AG04450 (cell line): ENCODE measurements around the gene UQCRQ. TPM values are rescaled to one million over a fixed set of nuclear protein-coding genes. Genes with fewer than 3 reads are reported as not detected.

Experiments used
- CTCF ChIA-PET: fragments of 300-600, 350-600 bp; formaldehyde crosslinking; extraction: SDS; loops from one replicate; lab custom pipeline; 2022; ENCODE audit warnings: antibody characterized with exemption, inconsistent platforms; lab: Charles Lee
- POLR2A ChIA-PET: fragments of 350-600 bp; formaldehyde crosslinking; extraction: SDS; loops from one replicate; lab custom pipeline; 2021; ENCODE audit warnings: antibody characterized with exemption, inconsistent platforms; lab: Yijun Ruan, JAX
- DNase-seq: peaks from one replicate; pipeline ENCODE4 v3.0.0-alpha.2; 2011; ENCODE audit warnings: low read depth, low spot score
- H3K27ac ChIP-seq: one replicate; pipeline ENCODE4 v1.5.1; 2012; ENCODE audit warnings: low read depth, low read length, control low read depth
- H3K27me3 ChIP-seq: one replicate; pipeline ENCODE4 v1.6.0; 2012; ENCODE audit warnings: low read length; ENCODE audit not compliant: control insufficient read depth, insufficient read depth
- H3K4me3 ChIP-seq: 2 replicates; pipeline ENCODE4 v1.5.1; 2011; ENCODE audit warnings: mild to moderate bottlenecking, low read depth, low read length, control low read depth
- H3K9me3 ChIP-seq: 2 replicates; pipeline ENCODE4 v1.5.1; 2012; ENCODE audit warnings: low read length; ENCODE audit not compliant: control insufficient read depth, insufficient read depth
- polyA plus RNA-seq: library from polyadenylated mRNA; depleted of rRNA; stranded (reverse); fragments of >200 nt; gene quantifications from 2 replicates; pipeline ENCODE4 v1.2.3, GENCODE V29; 2011; rRNA removed
- small RNA-seq: library from RNA; depleted of rRNA; stranded (forward); fragments of <200 nt; gene quantifications from one replicate; pipeline ENCODE3, GENCODE V24; 2012; ENCODE audit warnings: low read depth; ENCODE audit not compliant: insufficient read length
- TF ChIP-seq, protein P1 (sequence below): IDR thresholded peaks from 2 replicates; pipeline ENCODE4 v1.5.1; 2011; ENCODE audit warnings: low read depth, low read length, control low read depth, inconsistent platforms

Gene UQCRQ
- polyA plus RNA-seq, 1 experiment, result 318 TPM

DNA sequence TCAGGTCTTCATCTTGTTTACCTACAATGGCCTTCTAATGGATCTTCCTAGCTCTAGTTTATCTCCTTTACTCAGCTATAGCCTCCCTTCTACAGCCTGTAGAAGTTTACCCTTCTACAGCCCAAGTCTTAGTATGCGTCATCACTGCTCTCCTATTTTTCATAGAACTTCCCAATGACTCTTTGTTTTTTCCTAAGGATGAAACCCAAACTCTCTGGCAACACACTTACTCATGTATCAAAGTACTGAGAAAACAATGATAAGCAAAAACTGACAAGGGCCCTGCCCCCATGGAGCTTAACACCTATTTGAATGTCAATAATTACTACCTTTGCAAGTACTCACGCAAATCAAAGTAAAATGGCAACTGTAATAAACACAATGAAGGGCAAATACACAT lies 40.7 kb downstream of the UQCRQ start:
- Histone ChIP-seq H3K9me3 (no peaks in the 10 kb centered on the region), H3K27ac (no peak overlapping the region), H3K27me3 (no peaks in the 10 kb centered on the region), H3K4me3 (no peak overlapping the region)
- ChIA-PET POLR2A (no interaction called here), CTCF (interaction anchor here (0.6 kb wide), 1 partner anchor 20 kb away, joined by 3 read pairs; no protein-coding TSS in a partner anchor)
- TF ChIP-seq, protein P1, sequence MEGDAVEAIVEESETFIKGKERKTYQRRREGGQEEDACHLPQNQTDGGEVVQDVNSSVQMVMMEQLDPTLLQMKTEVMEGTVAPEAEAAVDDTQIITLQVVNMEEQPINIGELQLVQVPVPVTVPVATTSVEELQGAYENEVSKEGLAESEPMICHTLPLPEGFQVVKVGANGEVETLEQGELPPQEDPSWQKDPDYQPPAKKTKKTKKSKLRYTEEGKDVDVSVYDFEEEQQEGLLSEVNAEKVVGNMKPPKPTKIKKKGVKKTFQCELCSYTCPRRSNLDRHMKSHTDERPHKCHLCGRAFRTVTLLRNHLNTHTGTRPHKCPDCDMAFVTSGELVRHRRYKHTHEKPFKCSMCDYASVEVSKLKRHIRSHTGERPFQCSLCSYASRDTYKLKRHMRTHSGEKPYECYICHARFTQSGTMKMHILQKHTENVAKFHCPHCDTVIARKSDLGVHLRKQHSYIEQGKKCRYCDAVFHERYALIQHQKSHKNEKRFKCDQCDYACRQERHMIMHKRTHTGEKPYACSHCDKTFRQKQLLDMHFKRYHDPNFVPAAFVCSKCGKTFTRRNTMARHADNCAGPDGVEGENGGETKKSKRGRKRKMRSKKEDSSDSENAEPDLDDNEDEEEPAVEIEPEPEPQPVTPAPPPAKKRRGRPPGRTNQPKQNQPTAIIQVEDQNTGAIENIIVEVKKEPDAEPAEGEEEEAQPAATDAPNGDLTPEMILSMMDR, result no peak
- DNase-seq, result no peak

DNA sequence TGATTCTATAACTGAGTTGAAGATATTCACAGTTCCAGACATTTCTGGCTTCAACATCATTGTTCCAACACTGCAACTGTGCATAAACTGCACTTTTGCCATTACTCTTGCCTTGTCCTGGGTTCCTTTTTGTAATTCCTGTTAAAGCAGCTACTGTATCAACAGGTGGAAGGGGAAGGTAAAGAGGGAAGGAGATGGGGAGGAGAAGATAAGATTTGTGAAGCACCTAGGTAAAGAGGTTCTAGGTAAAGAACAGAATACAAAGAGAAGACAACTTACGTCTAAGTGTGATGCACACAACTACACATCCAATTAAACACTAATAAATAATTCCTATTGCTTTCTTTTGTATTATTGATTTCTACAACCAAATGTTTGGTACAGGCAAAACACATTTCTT lies 43.3 kb downstream of the UQCRQ start:
- DNase-seq, result no peak
- TF ChIP-seq, protein P1, result no peak
- no peak overlapping the region for H3K4me3 ChIP-seq
- H3K9me3 ChIP-seq, result no peaks in the 10 kb centered on the region
- H3K27me3 ChIP-seq, result no peaks in the 10 kb centered on the region
- H3K27ac ChIP-seq, result no peak overlapping the region
- CTCF ChIA-PET, result no interaction called here
- POLR2A ChIA-PET, result no interaction called here

DNA sequence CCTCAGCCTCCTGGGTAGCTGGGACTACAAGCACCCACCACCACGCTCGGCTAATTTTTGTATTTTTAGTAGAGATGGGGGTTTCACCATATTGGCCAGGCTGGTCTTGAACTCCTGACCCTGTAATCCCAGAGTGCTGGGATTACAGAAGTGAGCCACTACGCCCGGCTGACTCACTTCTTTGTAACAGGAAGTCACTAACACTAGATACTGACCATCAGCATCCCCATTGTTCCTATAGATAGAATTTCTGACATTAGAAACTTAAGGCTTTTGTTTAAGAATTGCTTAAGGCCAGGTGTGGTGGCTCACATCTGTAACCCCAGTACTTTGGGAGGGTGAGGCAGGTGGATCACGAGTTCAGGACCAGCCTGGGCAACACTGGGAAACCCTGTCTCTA lies 49.2 kb downstream of the UQCRQ start:
- H3K27ac ChIP-seq, result no peak overlapping the region
- POLR2A ChIA-PET, result interaction anchor here (0.6 to 0.7 kb wide), 2 partner anchors 9 to 49 kb away, joined by 4 to 8 read pairs; partner anchors contain the start of genes GDF9 and UQCRQ
- TF ChIP-seq, protein P1, result no peak
- CTCF ChIA-PET, result no interaction called here
- no peaks in the 10 kb centered on the region for H3K27me3 ChIP-seq
- no peak for DNase-seq
- no peaks in the 10 kb centered on the region for H3K9me3 ChIP-seq
- H3K4me3 ChIP-seq, result no peak overlapping the region

DNA sequence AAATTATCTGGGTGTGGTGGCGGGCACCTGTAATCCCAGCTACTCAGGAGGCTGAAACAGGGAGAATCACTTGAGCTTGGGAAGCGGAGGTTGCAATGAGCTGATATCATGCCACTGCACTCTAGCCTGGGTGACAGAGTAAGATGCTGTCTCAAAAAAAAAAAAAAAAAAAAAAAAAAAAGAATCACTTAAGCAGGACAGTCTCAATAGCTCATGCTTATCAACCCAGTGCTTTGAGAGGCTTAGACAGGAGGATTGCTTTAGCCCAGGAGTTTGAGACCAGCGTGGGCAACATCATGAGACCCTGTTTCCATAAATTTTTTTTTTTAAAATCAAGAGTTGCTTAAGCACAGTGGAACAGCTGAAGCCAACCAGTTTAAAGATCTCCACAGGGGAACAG lies 49.6 kb downstream of the UQCRQ start:
- Histone ChIP-seq H3K9me3 (no peaks in the 10 kb centered on the region), H3K4me3 (no peak overlapping the region), H3K27ac (no peak overlapping the region), H3K27me3 (no peaks in the 10 kb centered on the region)
- DNase-seq, result no peak
- POLR2A ChIA-PET, result interaction anchor here (0.6 to 0.7 kb wide), 2 partner anchors 9 to 50 kb away, joined by 4 to 8 read pairs; partner anchors contain the start of genes GDF9 and UQCRQ
- TF ChIP-seq, protein P1, result no peak
- CTCF ChIA-PET, result no interaction called here

Small RNA genes lying within 50 kb of the gene (small RNA-seq; reads per million reads assigned to genes)
- not detected for gene RNA5SP192

Other genes starting within 250 kb of the UQCRQ start
- not detected in 2 replicates for gene IL13, start 208.5 kb upstream of the UQCRQ start, polyA plus RNA-seq
- not detected in 2 replicates for gene IL4, start 192.7 kb upstream of the UQCRQ start, polyA plus RNA-seq
- 6.7 and 8.9 TPM in 2 replicates for gene KIF3A, start 129.1 kb upstream of the UQCRQ start, polyA plus RNA-seq
- gene CCNI2, start 119.2 kb upstream of the UQCRQ start, polyA plus RNA-seq, result not detected in 2 replicates
- 62.4 and 70.0 TPM in 2 replicates for gene SEPTIN8, start 89.4 kb upstream of the UQCRQ start, polyA plus RNA-seq
- 0.05 TPM in 1 of 2 replicates, not detected in the other for gene SOWAHA, start 53.3 kb upstream of the UQCRQ start, polyA plus RNA-seq
- 4.5 and 6.0 TPM in 2 replicates for gene SHROOM1, start 36.0 kb upstream of the UQCRQ start, polyA plus RNA-seq
- gene GDF9, start 173 bp upstream of the UQCRQ start, polyA plus RNA-seq, result 0.14 and 0.15 TPM in 2 replicates
- 0.61 and 0.91 TPM in 2 replicates for gene LEAP2, start 7.0 kb downstream of the UQCRQ start, polyA plus RNA-seq
- gene AFF4, start 97.0 kb downstream of the UQCRQ start, polyA plus RNA-seq, result 57.6 and 62.3 TPM in 2 replicates
- gene ZCCHC10, start 159.9 kb downstream of the UQCRQ start, polyA plus RNA-seq, result 27.7 and 28.8 TPM in 2 replicates
- gene HSPA4, start 185.4 kb downstream of the UQCRQ start, polyA plus RNA-seq, result 63.8 and 96.9 TPM in 2 replicates